Uterus (tissue), 4 donors: ENCODE measurements around the gene ELF4. TPM values are rescaled to one million over a fixed set of nuclear protein-coding genes. Genes with fewer than 3 reads are reported as not detected.
A peak's percentile ranks its signal among the peaks of the same experiment; 100 is the strongest.

Experiments used
- DNase-seq, 2 donors: peaks; one replicate each; pipeline ENCODE4 v3.0.0-alpha.2; 2019 to 2020
- H3K27ac ChIP-seq, 2 donors: fragments of 200-600 bp; sonication (generic); 1 replicate in 1 of 2; 2 replicates in 1 of 2; pipeline ENCODE4 v1.5.1; 2016 to 2018
- H3K27me3 ChIP-seq, 2 donors: fragments of 200-600 bp; sonication (generic); one replicate each; pipeline ENCODE4 v1.5.1; 2018 to 2019; ENCODE audit warnings: control low read depth in 1 of 2
- H3K36me3 ChIP-seq, 2 donors: fragments of 200-600 bp; sonication (generic); one replicate each; pipeline ENCODE4 v1.5.1; 2019; ENCODE audit warnings: control low read depth in 1 of 2
- H3K4me1 ChIP-seq, 2 donors: fragments of 200-600 bp; sonication (generic); one replicate each; pipeline ENCODE4 v1.5.1; 2018 to 2019; ENCODE audit warnings: control low read depth in 1 of 2
- H3K4me3 ChIP-seq, 2 donors: fragments of 200-600 bp; sonication (generic); 1 replicate in 1 of 2; 2 replicates in 1 of 2; pipeline ENCODE4 v1.5.1; 2018 to 2019; ENCODE audit warnings: mild to moderate bottlenecking in 1 of 2
- H3K9me3 ChIP-seq, 2 donors: fragments of 200-600 bp; sonication (generic); one replicate each; pipeline ENCODE4 v1.5.1; 2019; ENCODE audit warnings: control low read depth in 1 of 2
- CTCF ChIP-seq, 4 experiments: fragments of 200-600 bp in 2 of 4; fragments of 450-650 bp in 2 of 4; sonication (generic) in 2 of 4; IDR thresholded peaks; one replicate each; pipeline ENCODE4 v1.5.1; 2016 to 2019; ENCODE audit warnings: antibody characterized with exemption in 4 of 4, mild to moderate bottlenecking in 2 of 4, moderate library complexity in 1 of 4
- POLR2A ChIP-seq, 2 donors: fragments of 450-650 bp; IDR thresholded peaks; one replicate each; pipeline ENCODE4 v1.6.1; 2016; ENCODE audit warnings: antibody characterized with exemption in 2 of 2, mild to moderate bottlenecking in 1 of 2, moderate library complexity in 1 of 2
- intact Hi-C: fragments of 100-400 bp; cut with DNase I; formaldehyde crosslinking; loops from one replicate; pipeline ENCODE4 v1.15.1; 2023; ENCODE audit warnings: low total_unique reads
- total RNA-seq, 4 donors: library from RNA; depleted of rRNA in 3 of 4; stranded (reverse); fragments of >200 nt in 3 of 4; gene quantifications; one replicate each; pipeline versions ENCODE4 v1.1.0 to v1.2.4, GENCODE V29; 2014 to 2023
- donor health status: DM: yes; HTN: yes; CAD: no.

ELF4 gene
- total RNA-seq, 4 donors from 2014 or later = 4.6 to 22.3 (median 11.8) TPM

DNA sequence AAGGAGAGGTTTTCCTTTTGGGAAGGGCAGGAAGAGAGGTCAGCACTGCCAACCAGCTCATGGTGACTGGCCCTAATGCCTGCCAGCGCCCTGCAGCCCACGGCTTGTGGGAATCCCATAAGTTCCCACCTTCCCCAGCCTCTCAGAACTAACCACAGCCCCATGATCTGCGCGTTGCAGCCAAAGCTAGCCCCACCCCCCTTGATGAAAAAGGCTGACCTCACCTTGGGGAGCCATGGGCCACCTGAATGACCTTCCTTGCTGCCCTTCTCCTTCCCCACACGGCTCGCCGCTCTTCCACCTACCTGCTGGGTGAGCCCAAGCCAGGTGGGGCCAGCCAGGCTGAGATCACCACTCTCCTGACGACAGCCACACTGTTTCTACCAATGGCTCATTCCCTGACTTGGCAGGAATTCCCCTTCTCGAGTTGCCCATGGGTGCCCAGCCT lies 3.9 kb upstream of the ELF4 start:
- no peaks in the 10 kb centered on the region for H3K27me3 ChIP-seq
- H3K36me3 ChIP-seq = no peaks in the 10 kb centered on the region
- intact Hi-C loops = no loop called here
- no peaks in the 10 kb centered on the region for H3K9me3 ChIP-seq
- H3K27ac ChIP-seq = no peak overlapping the region
- TF ChIP-seq CTCF (IDR thresholded peaks at IDR 0.05) (no peak), POLR2A (IDR thresholded peaks at IDR 0.05) (no peak)
- no peak for DNase-seq
- no peak overlapping the region for H3K4me3 ChIP-seq
- no peaks in the 10 kb centered on the region for H3K4me1 ChIP-seq

DNA sequence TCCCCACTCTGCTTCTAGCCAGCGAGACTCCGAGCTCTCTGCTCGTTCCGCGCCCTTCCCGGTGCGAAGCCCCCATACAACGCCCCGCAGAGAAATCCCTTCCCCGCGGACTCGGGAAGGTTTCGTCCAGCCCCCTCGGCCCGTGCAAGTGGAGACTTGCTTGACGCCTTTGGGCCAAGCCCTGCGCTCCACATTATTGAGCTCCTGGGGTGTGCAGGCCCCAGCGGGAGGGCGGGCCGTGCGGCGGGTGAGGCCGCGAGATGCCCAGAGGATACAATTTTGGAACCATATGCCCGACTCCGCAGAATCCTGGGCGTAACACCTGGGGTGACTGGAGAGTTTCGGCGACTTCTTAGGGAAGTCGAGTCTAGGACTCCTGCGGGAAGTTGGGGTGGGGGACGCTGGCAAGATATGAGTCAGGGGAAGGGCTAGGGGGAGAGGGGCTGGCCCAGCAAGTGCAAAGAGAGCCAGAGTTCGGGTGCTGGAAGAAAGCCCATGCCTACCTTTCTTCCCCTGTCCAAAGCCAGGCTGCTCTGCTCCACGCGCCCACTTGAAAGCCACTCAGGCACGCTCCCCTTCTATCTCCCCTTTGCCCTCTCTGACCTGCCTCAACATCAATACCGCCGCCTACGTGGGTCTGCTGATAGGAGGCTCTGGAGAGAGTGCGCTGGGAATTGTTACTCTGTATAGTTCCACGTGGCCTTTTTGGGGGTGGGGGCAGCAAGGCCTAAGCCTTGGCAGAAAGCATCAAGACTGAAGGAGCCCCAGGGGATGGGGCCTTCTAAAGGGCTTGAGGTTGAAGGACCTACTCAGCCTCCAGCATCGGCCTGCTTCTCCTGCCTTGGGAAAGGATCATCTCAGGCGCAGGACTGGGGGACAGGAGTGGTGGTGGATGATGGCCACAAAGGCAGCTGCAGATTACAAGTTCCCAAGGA lies 1.2 kb upstream of the ELF4 start:
- no peaks in the 10 kb centered on the region for H3K4me1 ChIP-seq
- no peaks in the 10 kb centered on the region for H3K36me3 ChIP-seq
- DNase-seq = no peak
- no peaks in the 10 kb centered on the region for H3K27me3 ChIP-seq
- H3K4me3 ChIP-seq = peak overlapping the region in 1 of 2 donors; percentile 67
- H3K27ac ChIP-seq = peak overlapping the region; percentile 94 to 97
- no peaks in the 10 kb centered on the region for H3K9me3 ChIP-seq
- TF ChIP-seq POLR2A (IDR thresholded peaks at IDR 0.05) = no peak
- TF ChIP-seq CTCF (IDR thresholded peaks at IDR 0.05) = no peak
- intact Hi-C loops = no loop called here

DNA sequence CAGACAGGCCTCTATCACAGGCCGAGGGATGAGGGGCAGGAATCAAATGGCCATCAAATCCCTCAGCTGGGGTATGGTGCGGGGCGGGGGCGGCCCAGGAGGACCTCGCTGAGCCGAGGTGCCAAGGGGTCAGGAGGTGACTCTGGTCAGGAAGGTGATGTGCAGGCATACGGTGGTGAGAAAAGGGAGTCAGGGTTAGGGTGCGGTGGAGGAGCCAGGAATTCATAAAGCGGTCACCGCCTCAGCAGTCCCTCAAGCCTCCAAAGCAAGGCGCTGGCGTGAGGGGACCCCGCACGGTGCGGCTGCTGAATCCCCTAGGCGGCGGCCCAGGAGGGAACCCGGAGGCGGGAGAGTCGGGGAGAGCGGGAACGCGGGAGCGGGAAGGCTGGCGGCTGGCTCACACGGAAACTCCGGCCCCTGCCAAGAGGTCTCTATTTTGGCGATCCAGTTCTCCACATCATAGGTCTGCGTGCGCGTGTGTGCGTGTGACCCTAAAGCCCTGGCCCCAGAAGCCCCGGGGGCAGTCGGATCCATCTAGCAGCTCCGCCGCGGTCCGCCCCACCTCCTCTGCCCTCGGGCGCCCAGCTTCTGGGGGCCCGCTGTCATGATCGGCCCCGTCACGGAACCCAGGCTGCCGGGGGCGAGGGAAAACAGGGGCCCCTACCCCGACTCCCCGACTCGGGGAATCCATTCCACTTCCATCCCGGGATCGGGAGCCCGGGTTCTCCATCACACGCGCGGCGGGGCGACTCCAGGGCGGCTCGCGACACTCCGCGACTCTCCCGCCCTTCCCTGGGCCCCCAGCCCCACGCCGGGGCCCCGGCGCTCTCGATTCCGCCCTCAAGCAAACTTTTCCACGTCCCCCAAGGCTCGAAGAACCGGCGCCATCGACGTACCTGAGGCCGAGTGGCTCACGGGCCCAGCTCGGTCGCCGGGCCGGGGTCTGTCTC lies 593 bp downstream of the ELF4 start:
- TF ChIP-seq POLR2A (IDR thresholded peaks at IDR 0.05) (no peak), CTCF (IDR thresholded peaks at IDR 0.05) (no peak)
- Histone ChIP-seq H3K36me3 (no peaks in the 10 kb centered on the region), H3K4me3 (peak overlapping the region; percentile 38 to 67), H3K9me3 (no peaks in the 10 kb centered on the region), H3K27ac (peak overlapping the region; percentile 94 to 97), H3K27me3 (no peaks in the 10 kb centered on the region), H3K4me1 (no peaks in the 10 kb centered on the region)
- no peak for DNase-seq
- intact Hi-C loops = no loop called here

DNA sequence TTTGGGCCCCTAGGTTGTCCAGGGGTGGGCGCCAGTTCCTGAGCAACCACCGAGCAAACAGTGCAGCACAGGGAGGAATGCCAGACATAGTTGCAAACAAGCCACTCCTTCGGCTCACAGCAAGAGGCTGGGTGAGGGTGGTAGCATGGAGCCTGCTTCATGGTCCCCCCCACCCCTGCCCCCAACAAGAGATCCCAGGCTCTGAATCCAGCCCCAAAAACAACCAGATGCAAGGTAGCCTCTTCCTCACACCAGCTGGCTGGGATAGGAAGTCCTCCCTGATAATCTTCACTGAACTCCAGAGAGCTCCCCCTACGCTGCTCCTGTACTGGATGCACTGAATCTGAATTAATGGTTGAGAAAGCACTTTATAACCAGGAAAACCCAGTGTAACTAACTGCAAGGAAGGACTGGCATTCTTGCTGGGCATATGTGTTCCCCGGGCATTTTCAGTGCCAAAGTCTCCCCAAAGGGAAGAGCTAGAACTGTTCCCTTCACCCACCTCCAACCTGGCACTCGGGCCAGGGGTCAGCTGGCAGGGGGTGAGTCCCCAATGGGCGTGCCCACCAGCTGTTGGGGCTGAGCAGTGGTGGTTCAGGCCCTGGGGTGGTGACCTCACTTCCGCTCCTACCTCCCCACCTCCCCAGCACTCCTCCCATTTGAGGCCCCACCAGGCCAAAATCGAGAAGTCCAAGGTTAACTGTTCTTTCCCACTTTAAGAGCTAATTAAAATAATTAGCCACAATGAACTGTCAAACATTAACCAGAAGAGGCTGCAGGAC lies 1.5 kb downstream of the ELF4 start:
- intact Hi-C loops = no loop called here

More for the DNA sequence above, 1.5 kb downstream of the ELF4 start:
- no peaks in the 10 kb centered on the region for H3K36me3 ChIP-seq
- TF ChIP-seq POLR2A (IDR thresholded peaks at IDR 0.05) (no peak), CTCF (IDR thresholded peaks at IDR 0.05) (no peak)
- H3K4me3 ChIP-seq = peak overlapping the region; percentile 38 to 67
- H3K9me3 ChIP-seq = no peaks in the 10 kb centered on the region
- no peaks in the 10 kb centered on the region for H3K27me3 ChIP-seq
- H3K27ac ChIP-seq = peak overlapping the region; percentile 94 to 97
- no peak for DNase-seq
- H3K4me1 ChIP-seq = no peaks in the 10 kb centered on the region
